ENCODE data around the gene PTRHD1.

DNA sequence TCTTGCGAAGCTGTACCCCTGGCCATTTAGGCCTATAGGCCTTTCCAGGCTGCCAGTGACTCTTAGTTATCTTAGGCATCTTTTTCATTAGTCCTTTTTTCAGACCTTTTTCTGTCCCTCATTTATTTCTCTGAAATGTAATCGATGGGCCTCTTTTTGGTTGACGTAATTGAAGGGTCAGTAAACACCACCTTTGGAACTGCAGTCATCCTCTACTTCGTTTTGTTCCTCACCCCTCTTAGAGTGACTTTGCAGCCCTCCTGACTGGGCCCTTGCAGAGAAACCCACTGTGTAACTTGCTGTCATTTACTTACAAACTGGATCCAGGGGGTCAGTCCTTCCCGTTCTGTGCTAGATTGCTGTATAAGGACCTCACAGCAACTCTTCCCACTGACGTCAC is 23.2 kb upstream of the PTRHD1 start:
- TF ChIP-seq, protein P1, sequence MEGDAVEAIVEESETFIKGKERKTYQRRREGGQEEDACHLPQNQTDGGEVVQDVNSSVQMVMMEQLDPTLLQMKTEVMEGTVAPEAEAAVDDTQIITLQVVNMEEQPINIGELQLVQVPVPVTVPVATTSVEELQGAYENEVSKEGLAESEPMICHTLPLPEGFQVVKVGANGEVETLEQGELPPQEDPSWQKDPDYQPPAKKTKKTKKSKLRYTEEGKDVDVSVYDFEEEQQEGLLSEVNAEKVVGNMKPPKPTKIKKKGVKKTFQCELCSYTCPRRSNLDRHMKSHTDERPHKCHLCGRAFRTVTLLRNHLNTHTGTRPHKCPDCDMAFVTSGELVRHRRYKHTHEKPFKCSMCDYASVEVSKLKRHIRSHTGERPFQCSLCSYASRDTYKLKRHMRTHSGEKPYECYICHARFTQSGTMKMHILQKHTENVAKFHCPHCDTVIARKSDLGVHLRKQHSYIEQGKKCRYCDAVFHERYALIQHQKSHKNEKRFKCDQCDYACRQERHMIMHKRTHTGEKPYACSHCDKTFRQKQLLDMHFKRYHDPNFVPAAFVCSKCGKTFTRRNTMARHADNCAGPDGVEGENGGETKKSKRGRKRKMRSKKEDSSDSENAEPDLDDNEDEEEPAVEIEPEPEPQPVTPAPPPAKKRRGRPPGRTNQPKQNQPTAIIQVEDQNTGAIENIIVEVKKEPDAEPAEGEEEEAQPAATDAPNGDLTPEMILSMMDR (IDR thresholded peaks at IDR 0.05) = no peak
- TF ChIP-seq POLR2A (IDR thresholded peaks at IDR 0.05) = no peak
